H1 (cell line): ENCODE data around the gene TEX54. TPM values are rescaled to one million over a fixed set of nuclear protein-coding genes. Genes with fewer than 3 reads are reported as not detected.

Experiments used
- BRCA1 ChIP-seq: IDR thresholded peaks from 2 replicates; pipeline ENCODE4 v1.6.1; 2012; ENCODE audit warnings: low read depth, low read length, improper control_type of control experiment
- GABPA ChIP-seq: IDR thresholded peaks from 2 replicates; pipeline ENCODE4 v1.6.1; 2011; ENCODE audit warnings: mild to moderate bottlenecking, low read length, moderate library complexity, borderline replicate concordance; ENCODE audit not compliant: insufficient read depth
- POU5F1 ChIP-seq: IDR thresholded peaks from 2 replicates; pipeline ENCODE4 v1.6.1; 2011; ENCODE audit warnings: low read depth, mild to moderate bottlenecking, low read length, moderate library complexity
- RFX5 ChIP-seq: IDR thresholded peaks from 2 replicates; pipeline ENCODE4 v1.6.1; 2011; ENCODE audit warnings: low read depth, low read length, improper control_type of control experiment, borderline replicate concordance
- SRF ChIP-seq: IDR thresholded peaks from 2 replicates; pipeline ENCODE4 v1.6.1; 2011; ENCODE audit warnings: mild to moderate bottlenecking, low read depth, low read length, moderate library complexity
- polyA plus RNA-seq, 7 experiments: library from polyadenylated mRNA; depleted of rRNA in 3 of 7; stranded (reverse) in 5 of 7; unstranded in 2 of 7; fragments of >200 nt in 5 of 7; fragments of 200-250 nt in 2 of 7; gene quantifications; 1 replicate in 5 of 7; 2 replicates in 1 of 7; 4 replicates in 1 of 7; pipeline versions ENCODE4 v1.2.1 to v1.2.3, GENCODE V29; 2011 to 2013; ENCODE audit warnings: missing spikeins in 2 of 7, mixed read lengths in 2 of 7
- total RNA-seq: library from RNA; stranded (reverse); fragmentation: NEBNext Ultra II Directional; extraction: Animal tissue kit (Norgen Biotek cat#: 25700); gene quantifications from 2 replicates; pipeline ENCODE4 v1.2.1, GENCODE V29; 2021
- TF ChIP-seq, protein P1 (sequence below): IDR thresholded peaks from 2 replicates; pipeline ENCODE4 v1.6.1; 2012; ENCODE audit warnings: low read length, inconsistent platforms
- TF ChIP-seq, protein P2 (sequence below): IDR thresholded peaks from 2 replicates; pipeline ENCODE4 v1.6.1; 2011; ENCODE audit warnings: low read depth, mild to moderate bottlenecking, low read length; ENCODE audit not compliant: insufficient read depth

The TEX54 gene
- total and polyA plus RNA-seq, 2 of the 8 experiments (the other 6 are each of a cell fraction or from before 2014, with no cell fraction given) = 1.2 TPM; not detected in 1

DNA sequence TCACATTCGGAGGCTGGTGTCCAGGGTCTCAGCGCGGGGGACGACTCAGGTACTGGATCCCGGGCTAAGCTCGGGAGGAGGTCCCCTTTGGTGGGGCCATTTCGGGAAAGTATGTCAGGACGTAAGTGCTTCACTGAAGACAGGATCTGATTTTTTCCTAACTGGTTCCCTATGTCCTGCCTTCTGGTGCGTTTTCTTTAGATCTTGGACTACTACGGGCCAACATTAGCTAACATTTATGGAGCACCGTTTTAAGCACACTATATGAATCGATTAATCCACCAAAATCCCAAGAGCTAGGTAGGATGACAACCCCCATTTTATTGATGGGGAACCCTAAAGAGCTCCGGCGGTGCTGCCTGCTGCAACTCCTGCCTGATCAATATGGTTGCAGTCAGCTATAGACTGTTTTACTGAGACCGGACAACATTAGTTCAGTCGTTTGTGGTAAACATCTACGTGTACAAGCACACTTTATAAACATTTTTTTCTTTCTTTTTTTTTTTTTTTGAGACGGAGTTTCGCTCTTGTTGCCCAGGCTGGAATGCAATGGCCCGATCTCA is 23.8 kb upstream of the TEX54 start (continued):
- TF ChIP-seq, protein P1, sequence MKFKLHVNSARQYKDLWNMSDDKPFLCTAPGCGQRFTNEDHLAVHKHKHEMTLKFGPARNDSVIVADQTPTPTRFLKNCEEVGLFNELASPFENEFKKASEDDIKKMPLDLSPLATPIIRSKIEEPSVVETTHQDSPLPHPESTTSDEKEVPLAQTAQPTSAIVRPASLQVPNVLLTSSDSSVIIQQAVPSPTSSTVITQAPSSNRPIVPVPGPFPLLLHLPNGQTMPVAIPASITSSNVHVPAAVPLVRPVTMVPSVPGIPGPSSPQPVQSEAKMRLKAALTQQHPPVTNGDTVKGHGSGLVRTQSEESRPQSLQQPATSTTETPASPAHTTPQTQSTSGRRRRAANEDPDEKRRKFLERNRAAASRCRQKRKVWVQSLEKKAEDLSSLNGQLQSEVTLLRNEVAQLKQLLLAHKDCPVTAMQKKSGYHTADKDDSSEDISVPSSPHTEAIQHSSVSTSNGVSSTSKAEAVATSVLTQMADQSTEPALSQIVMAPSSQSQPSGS = no peak
- no peak for TF ChIP-seq RFX5
- TF ChIP-seq SRF = no peak
- TF ChIP-seq POU5F1 = no peak
- TF ChIP-seq, protein P2, sequence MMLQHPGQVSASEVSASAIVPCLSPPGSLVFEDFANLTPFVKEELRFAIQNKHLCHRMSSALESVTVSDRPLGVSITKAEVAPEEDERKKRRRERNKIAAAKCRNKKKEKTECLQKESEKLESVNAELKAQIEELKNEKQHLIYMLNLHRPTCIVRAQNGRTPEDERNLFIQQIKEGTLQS = no peak
- no peak for TF ChIP-seq GABPA
- no peak for TF ChIP-seq BRCA1
- TF ChIP-seq, all 59 proteins: peak for 0
